Measurements from ENCODE around the gene GTPBP2.

- TF ChIP-seq EZH2 (IDR thresholded peaks at IDR 0.05) (no peak), POLR2AphosphoS5 (IDR thresholded peaks at IDR 0.05; ENCODE audit: borderline replicate concordance, low read depth, low read length) (no peak)
Measured at GRCh38 chr6:43609402-43609801, 19.7 kb downstream of the GTPBP2 start.

All from SK-N-MC (cell line).